Neural progenitor cell (in vitro differentiated cells): ENCODE data around the gene CLDN1.
"Not testable (repeated sequence)": the region's sequence is repeated elsewhere in the genome, so short reads cannot be mapped to it uniquely, and the experiment has no call there.

Experiments used
- CTCF ChIP-seq: fragments of 200-600 bp; sonication (generic); IDR thresholded peaks from 2 replicates; pipeline ENCODE4 v1.5.1; 2017; ENCODE audit warnings: antibody characterized with exemption, mild to moderate bottlenecking
- EZH2 ChIP-seq: fragments of 200-600 bp; sonication (generic); IDR thresholded peaks from 2 replicates; pipeline ENCODE4 v1.6.1; 2017; ENCODE audit warnings: antibody characterized with exemption, mild to moderate bottlenecking, moderate library complexity

- not testable (repeated sequence) for TF ChIP-seq CTCF, EZH2
Measured at GRCh38 chr3:190267464-190267863, 54.8 kb downstream of the CLDN1 start.
